ENCODE results near the gene HOXD10. TPM values are rescaled to one million over a fixed set of nuclear protein-coding genes. Genes with fewer than 3 reads are reported as not detected.

HOXD10 gene
- total RNA-seq: 1 to 10 TPM in 2 of 3 donors, not detected in 1; 1.6 to 5.2 TPM

DNA sequence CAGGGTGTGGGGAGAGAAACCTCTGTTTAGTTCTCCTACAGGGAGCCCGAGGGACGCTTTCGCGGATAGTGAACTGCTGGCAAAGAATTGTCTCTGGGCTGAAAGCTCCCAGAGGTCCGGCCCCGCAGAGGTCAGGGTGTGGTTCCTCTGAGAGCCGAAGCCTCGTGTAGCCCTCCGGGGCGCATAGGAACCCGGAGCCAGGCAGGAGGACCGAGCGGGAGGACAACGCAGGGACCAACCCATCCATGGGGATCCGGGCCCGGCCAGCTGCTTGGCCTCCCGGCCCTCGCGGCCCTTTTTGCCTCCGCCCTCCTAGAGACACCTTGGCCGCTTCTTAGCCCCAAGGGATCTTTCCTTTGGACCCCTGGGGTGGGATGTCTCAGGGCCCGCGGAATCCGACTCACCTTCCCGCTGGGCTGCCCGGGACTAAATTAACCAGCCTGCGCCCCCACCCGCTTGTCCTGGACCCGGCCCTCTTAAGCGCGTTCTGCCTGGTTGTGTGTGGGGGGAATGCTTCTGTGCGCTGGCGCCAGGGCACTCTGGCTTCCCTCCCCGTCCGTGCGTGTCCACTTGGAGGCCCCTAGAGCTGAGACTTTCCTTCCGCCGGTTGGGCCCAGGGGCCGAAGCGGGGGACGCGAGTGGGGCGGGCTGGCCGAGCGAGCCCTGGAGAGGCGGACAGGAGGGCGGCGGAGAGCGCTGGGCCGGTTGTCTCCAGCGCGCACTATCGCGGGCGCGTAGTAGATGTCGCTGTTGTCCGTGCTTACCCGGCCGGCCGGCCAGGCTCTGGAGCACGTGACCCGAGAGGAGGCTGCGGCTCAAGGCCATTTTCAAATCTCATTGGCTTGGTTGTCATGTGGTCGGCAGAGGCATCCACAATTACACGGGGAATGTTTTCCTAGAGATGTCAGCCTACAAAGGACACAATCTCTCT is at the start of gene HOXD10:
Gene HOXD10, plus strand, starts transcription at position 896 of the 931 bp plus-strand sequence. CDS start 56 bp downstream, outside the sequence.
- TF ChIP-seq, protein P1, sequence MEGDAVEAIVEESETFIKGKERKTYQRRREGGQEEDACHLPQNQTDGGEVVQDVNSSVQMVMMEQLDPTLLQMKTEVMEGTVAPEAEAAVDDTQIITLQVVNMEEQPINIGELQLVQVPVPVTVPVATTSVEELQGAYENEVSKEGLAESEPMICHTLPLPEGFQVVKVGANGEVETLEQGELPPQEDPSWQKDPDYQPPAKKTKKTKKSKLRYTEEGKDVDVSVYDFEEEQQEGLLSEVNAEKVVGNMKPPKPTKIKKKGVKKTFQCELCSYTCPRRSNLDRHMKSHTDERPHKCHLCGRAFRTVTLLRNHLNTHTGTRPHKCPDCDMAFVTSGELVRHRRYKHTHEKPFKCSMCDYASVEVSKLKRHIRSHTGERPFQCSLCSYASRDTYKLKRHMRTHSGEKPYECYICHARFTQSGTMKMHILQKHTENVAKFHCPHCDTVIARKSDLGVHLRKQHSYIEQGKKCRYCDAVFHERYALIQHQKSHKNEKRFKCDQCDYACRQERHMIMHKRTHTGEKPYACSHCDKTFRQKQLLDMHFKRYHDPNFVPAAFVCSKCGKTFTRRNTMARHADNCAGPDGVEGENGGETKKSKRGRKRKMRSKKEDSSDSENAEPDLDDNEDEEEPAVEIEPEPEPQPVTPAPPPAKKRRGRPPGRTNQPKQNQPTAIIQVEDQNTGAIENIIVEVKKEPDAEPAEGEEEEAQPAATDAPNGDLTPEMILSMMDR (IDR thresholded peaks at IDR 0.05): peak in 1 of 3 donors; percentile 22
- TF ChIP-seq POLR2A (IDR thresholded peaks at IDR 0.05): no peak
- Histone ChIP-seq H3K27ac (peak within 1 kb of the TSS in 1 of 2 donors; percentile 75), H3K36me3 (no peaks in the 10 kb centered on the region), H3K4me1 (no peaks in the 10 kb centered on the region), H3K27me3 (peaks cover 12 to 100% of the 10 kb centered on the region in 2 donors), H3K9me3 (no peaks in the 10 kb centered on the region), H3K4me3 (peak within 1 kb of the TSS; percentile 24 to 62 (median 36))
- peak in 1 of 2 donors; percentile 60 for DNase-seq (ENCODE audit: low spot score in 2 of 2)
- intact Hi-C loops (cut with DNase I; ENCODE audit: low total_unique reads): no loop called here

- H3K4me1 ChIP-seq: no peaks in the 10 kb centered on the region
- intact Hi-C loops (cut with DNase I; ENCODE audit: low total_unique reads): no loop called here
- no peaks in the 10 kb centered on the region for H3K9me3 ChIP-seq
- H3K27me3 ChIP-seq: peaks cover 16 to 93% of the 10 kb centered on the region in 2 donors
- H3K36me3 ChIP-seq: no peaks in the 10 kb centered on the region
- no peak overlapping the region for H3K27ac ChIP-seq
- DNase-seq (ENCODE audit: low spot score in 2 of 2): no peak
- no peak for TF ChIP-seq POLR2A (IDR thresholded peaks at IDR 0.05)
- TF ChIP-seq, protein P1 (IDR thresholded peaks at IDR 0.05): no peak
- TF ChIP-seq POLR2AphosphoS5 (IDR thresholded peaks at IDR 0.05): no peak
- H3K4me3 ChIP-seq: peak overlapping the region; percentile 26 to 60 (median 36)
Measured at GRCh38 chr2:176067589-176068418, 48.8 kb upstream of the HOXD10 start.

DNA sequence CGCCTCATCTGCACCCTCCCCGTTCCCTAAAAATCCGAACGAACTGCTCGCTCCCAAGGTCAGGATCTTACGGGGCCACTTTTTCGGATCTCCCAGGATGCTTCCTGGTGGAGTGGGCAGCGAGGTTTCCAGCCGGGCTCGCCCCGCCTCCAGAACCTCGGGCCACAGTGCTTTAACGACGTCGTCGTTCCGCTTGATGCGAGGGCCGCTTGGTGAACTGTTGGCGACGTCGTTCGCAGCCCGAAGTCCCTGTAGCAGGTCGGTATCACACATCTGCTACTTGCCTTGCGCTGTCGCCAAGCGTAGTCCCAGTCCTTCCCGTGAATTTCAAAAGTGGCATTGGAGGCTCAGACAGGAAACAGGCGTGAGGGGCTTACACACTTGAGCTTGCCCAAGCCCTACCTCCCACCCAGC is 48.2 kb upstream of the HOXD10 start:
- TF ChIP-seq POLR2AphosphoS5 (IDR thresholded peaks at IDR 0.05): no peak
- TF ChIP-seq POLR2A (IDR thresholded peaks at IDR 0.05): no peak
- TF ChIP-seq, protein P1 (IDR thresholded peaks at IDR 0.05): no peak

DNA sequence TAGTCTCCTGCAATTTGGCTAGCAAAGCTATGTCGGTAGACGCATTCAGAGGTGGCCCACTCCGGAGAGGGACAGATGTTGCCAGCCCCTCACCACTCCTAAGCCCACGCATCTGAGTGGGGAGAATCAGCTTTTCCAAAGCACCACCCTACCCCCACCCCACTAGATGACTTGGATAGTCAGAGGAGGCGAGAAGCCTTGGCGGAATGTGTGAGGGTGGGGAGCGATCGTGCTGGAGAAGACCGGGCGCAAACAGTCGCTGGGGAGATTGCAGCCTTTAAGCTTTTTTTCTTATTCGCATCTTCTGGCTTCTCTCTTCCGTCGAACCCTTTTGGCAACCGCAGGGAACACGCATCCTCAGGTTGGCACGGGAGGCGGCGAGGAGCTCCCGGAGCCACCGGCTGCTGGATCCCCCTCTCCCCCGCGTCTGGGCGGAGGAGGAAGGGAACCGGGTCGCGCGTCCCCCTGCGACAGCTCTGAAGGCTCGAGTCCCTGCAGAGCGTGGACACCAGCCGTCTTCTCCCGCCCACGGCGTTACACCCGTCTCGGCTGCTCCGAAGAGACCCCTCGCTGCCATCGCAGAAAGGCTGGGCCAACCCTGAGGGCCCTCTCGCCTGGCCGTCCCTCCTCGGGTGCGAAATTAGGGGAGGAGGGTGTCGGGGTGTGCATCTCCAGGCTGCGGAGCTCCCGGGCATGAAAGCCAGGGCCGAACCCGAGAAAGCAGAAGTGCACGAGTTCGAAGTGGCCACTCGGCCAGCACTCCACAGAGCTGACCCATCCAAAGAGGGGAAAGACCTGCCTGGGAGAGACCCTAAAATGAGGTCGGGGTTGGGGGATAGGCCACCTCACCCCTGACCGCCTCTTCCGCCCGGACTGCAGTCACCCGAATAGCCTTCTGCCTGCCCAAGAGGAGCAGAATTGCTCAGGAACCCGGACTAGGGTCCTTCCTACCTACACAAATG is 45.0 kb upstream of the HOXD10 start:
- no peaks in the 10 kb centered on the region for H3K36me3 ChIP-seq
- no peak for TF ChIP-seq POLR2AphosphoS5 (IDR thresholded peaks at IDR 0.05)
- no peak for TF ChIP-seq POLR2A (IDR thresholded peaks at IDR 0.05)
- TF ChIP-seq, protein P1 (IDR thresholded peaks at IDR 0.05): no peak
- no peaks in the 10 kb centered on the region for H3K4me1 ChIP-seq
- no peaks in the 10 kb centered on the region for H3K9me3 ChIP-seq
- H3K27me3 ChIP-seq: peaks cover 16 to 100% of the 10 kb centered on the region in 2 donors
- H3K27ac ChIP-seq: no peak overlapping the region
- no peak for DNase-seq (ENCODE audit: low spot score in 2 of 2)
- intact Hi-C loops (cut with DNase I; ENCODE audit: low total_unique reads): no loop called here
- no peak overlapping the region for H3K4me3 ChIP-seq

More for the DNA sequence above, 48.2 kb upstream of the HOXD10 start:
- Histone ChIP-seq H3K36me3 (no peaks in the 10 kb centered on the region), H3K27me3 (peaks cover 16 to 93% of the 10 kb centered on the region in 2 donors), H3K4me3 (peak overlapping the region in 1 of 3 donors; percentile 60), H3K9me3 (no peaks in the 10 kb centered on the region), H3K4me1 (no peaks in the 10 kb centered on the region), H3K27ac (no peak overlapping the region)
- no peak for DNase-seq (ENCODE audit: low spot score in 2 of 2)
- intact Hi-C loops (cut with DNase I; ENCODE audit: low total_unique reads): no loop called here
